GM23338 (cell line): ENCODE results near the gene OR4D2. TPM values are rescaled to one million over a fixed set of nuclear protein-coding genes. Genes with fewer than 3 reads are reported as not detected.

Experiments
- ATAC-seq: fragments of 200-7000 bp; cut with Tn5 transposase; 3 replicates; pipeline ENCODE4 v1.9.1; 2020
- DNase-seq: peaks from one replicate; pipeline ENCODE4 v3.0.0-alpha.2; 2015; ENCODE audit warnings: low spot score
- H2AFZ ChIP-seq: fragments of 200-600 bp; sonication (generic); 2 replicates; pipeline ENCODE4 v1.8.0; 2016; ENCODE audit warnings: antibody characterized with exemption, mild to moderate bottlenecking, moderate library complexity
- H3F3A ChIP-seq: fragments of 200-600 bp; sonication (generic); replicated peaks from 2 replicates; pipeline ENCODE4 v1.8.0; 2017; ENCODE audit warnings: antibody characterized with exemption, mixed run types, low read depth
- H3K27ac ChIP-seq: fragments of 200-600 bp; sonication (generic); 2 replicates; pipeline ENCODE4 v1.6.1; 2016; ENCODE audit warnings: low read depth
- H3K27me3 ChIP-seq: fragments of 200-600 bp; sonication (generic); 2 replicates; pipeline ENCODE4 v1.8.0; 2016; ENCODE audit warnings: mild to moderate bottlenecking, mixed run types, moderate library complexity; ENCODE audit not compliant: insufficient read depth
- H3K36me3 ChIP-seq: fragments of 200-600 bp; sonication (generic); 2 replicates; pipeline ENCODE4 v1.8.0; 2016; ENCODE audit warnings: mild to moderate bottlenecking; ENCODE audit not compliant: insufficient read depth
- H3K4me1 ChIP-seq: fragments of 200-600 bp; sonication (generic); 2 replicates; pipeline ENCODE4 v1.8.0; 2016; ENCODE audit warnings: mild to moderate bottlenecking, moderate library complexity; ENCODE audit not compliant: insufficient read depth
- H3K4me2 ChIP-seq: fragments of 200-600 bp; sonication (generic); 2 replicates; pipeline ENCODE4 v1.7.1; 2017; ENCODE audit warnings: mixed run types
- H3K4me3 ChIP-seq: fragments of 200-600 bp; sonication (generic); 2 replicates; pipeline ENCODE4 v1.6.1; 2016; ENCODE audit warnings: mixed run types
- H3K79me2 ChIP-seq: fragments of 200-600 bp; sonication (generic); replicated peaks from 2 replicates; pipeline ENCODE4 v1.8.0; 2017; ENCODE audit warnings: mild to moderate bottlenecking; ENCODE audit not compliant: insufficient read depth
- H3K9me2 ChIP-seq: fragments of 200-600 bp; sonication (generic); 2 replicates; pipeline ENCODE4 v1.8.0; 2017; ENCODE audit not compliant: insufficient read depth
- H4K20me1 ChIP-seq: fragments of 200-600 bp; sonication (generic); replicated peaks from 2 replicates; pipeline ENCODE4 v1.8.0; 2017; ENCODE audit warnings: mild to moderate bottlenecking; ENCODE audit not compliant: insufficient read depth
- H3K27ac Mint-ChIP-seq: 2 replicates; pipeline ENCODE4 v1.8.0; 2020; ENCODE audit warnings: inconsistent platforms, mild to moderate bottlenecking, moderate library complexity, mixed read lengths
- H3K27me3 Mint-ChIP-seq: 3 replicates; pipeline ENCODE4 v1.8.0; 2022; ENCODE audit warnings: low read depth, mild to moderate bottlenecking, moderate library complexity, mixed read lengths, inconsistent platforms; ENCODE audit not compliant: insufficient read depth, poor library complexity
- H3K36me3 Mint-ChIP-seq: 3 replicates; pipeline ENCODE4 v1.8.0; 2021; ENCODE audit warnings: low read depth, mild to moderate bottlenecking, inconsistent platforms, moderate library complexity, mixed read lengths
- H3K4me1 Mint-ChIP-seq: 3 replicates; pipeline ENCODE4 v1.8.0; 2020; ENCODE audit warnings: mild to moderate bottlenecking, inconsistent platforms, mixed read lengths
- H3K4me3 Mint-ChIP-seq: 3 replicates; pipeline ENCODE4 v1.8.0; 2021; ENCODE audit warnings: moderate library complexity, mild to moderate bottlenecking, inconsistent platforms, mixed read lengths
- H3K9me3 Mint-ChIP-seq: 3 replicates; pipeline ENCODE4 v1.8.0; 2020; ENCODE audit warnings: moderate library complexity, mild to moderate bottlenecking, inconsistent platforms, mixed read lengths
- CTCF ChIP-seq, 2 experiments: fragments of 200-600 bp in 1 of 2; sonication (generic) in 1 of 2; conservative IDR thresholded peaks; 2 replicates each; pipeline versions ENCODE4 v1.5.1 to v1.6.1; 2016 to 2017; ENCODE audit warnings: antibody characterized with exemption in 2 of 2, low read depth in 2 of 2, mild to moderate bottlenecking in 2 of 2, moderate library complexity in 1 of 2
- ETS1 ChIP-seq: IDR thresholded peaks from 2 replicates; pipeline ENCODE4 v1.6.1; 2016; ENCODE audit warnings: antibody characterized with exemption
- EZH2 ChIP-seq: fragments of 200-600 bp; sonication (generic); IDR thresholded peaks from one replicate; pipeline ENCODE4 v1.8.0; 2017; ENCODE audit warnings: antibody characterized with exemption, mild to moderate bottlenecking, low read depth; ENCODE audit not compliant: unreplicated experiment
- ZNF462 ChIP-seq: fragments of 250-450 bp; sonication (Bioruptor Pico); IDR thresholded peaks from 2 replicates; pipeline ENCODE4 v1.5.0; 2020; ENCODE audit warnings: mild to moderate bottlenecking, moderate library complexity
- polyA plus RNA-seq: library from polyadenylated mRNA; unstranded; fragments of >200 nt; fragmentation: Nextera tagmentation; extraction: Ambion mirVana; gene quantifications from 2 replicates; pipeline ENCODE4 v1.2.1, GENCODE V29; 2016
- total RNA-seq: library from RNA; depleted of rRNA; stranded (reverse); fragments of >200 nt; shearing (Covaris generic); gene quantifications from 2 replicates; pipeline ENCODE4 v1.2.3, GENCODE V29; 2014

OR4D2 gene
- total and polyA plus RNA-seq, 2 experiments from 2014 or later: not detected

- no peak for TF ChIP-seq ETS1
- TF ChIP-seq EZH2: no peak
- TF ChIP-seq ZNF462 (CRISPR knock-in tag): no peak
Measured at GRCh38 chr17:58196610-58197009, 29.8 kb downstream of the OR4D2 start (continued).

GRCh38 chr17:58200024-58200633 lies 33.3 kb downstream of the OR4D2 start:
- Mint-ChIP-seq H3K4me3 (no peak overlapping the region), H3K27me3 (peaks cover 15% of the 10 kb centered on the region), H3K9me3 (no peaks in the 10 kb centered on the region), H3K27ac (no peak overlapping the region), H3K36me3 (no peaks in the 10 kb centered on the region), H3K4me1 (no peaks in the 10 kb centered on the region; the same call in 2 of the 3 replicates)
- DNase-seq: peak; percentile 91
- peak; percentile 96 for ATAC-seq
- Histone ChIP-seq H3K4me3 (no peak overlapping the region), H3K27ac (no peak overlapping the region), H3K4me2 (no peak overlapping the region), H3K27me3 (0 out of 2 replicates have a peak, but pooled peaks cover 3% of the 10 kb centered on the region), H2AFZ (peak overlapping the region; percentile 81; the same call in 1 of the 2 replicates), H3F3A (no peaks in the 10 kb centered on the region), H3K36me3 (no peaks in the 10 kb centered on the region), H4K20me1 (no peaks in the 10 kb centered on the region), H3K4me1 (no peaks in the 10 kb centered on the region), H3K9me2 (no peaks in the 10 kb centered on the region), H3K79me2 (no peaks in the 10 kb centered on the region)
- TF ChIP-seq CTCF (conservative IDR thresholded peaks at IDR 0.05; ENCODE audit: low read depth in 2 of 2): peak; percentile 77 to 85
- TF ChIP-seq EZH2: no peak
